Femur (tissue), 1 donor: ENCODE data around the gene HDAC10.
A peak's percentile ranks its signal among the peaks of the same experiment; 100 is the strongest.

ENCODE experiments used
- DNase-seq: peaks from one replicate; pipeline ENCODE4 v3.0.0-alpha.2; 2017

Gene HDAC10

GRCh38 chr22:50253046-50253915 lies 2.2 kb upstream of the HDAC10 start:
- no peak for DNase-seq

- peak; percentile 78 for DNase-seq
Measured at GRCh38 chr22:50252082-50253045, 1.3 kb upstream of the HDAC10 start.

- DNase-seq, result no peak
Measured at GRCh38 chr22:50251477-50252081, 514 bp upstream of the HDAC10 start.

- DNase-seq, result no peak
Measured at GRCh38 chr22:50250249-50250554, 863 bp downstream of the HDAC10 start.

GRCh38 chr22:50249341-50250248 lies 1.5 kb downstream of the HDAC10 start:
- DNase-seq, result no peak

- DNase-seq, result no peak
Measured at GRCh38 chr22:50248196-50249081, 2.6 kb downstream of the HDAC10 start.

- DNase-seq, result peak; percentile 52
Measured at GRCh38 chr22:50247748-50248147, 3.3 kb downstream of the HDAC10 start.

- no peak for DNase-seq
Measured at GRCh38 chr22:50246242-50247175, 4.6 kb downstream of the HDAC10 start.

- peak; percentile 26 for DNase-seq
Measured at GRCh38 chr22:50245214-50246072, 5.6 kb downstream of the HDAC10 start.

GRCh38 chr22:50244420-50245213 lies 6.4 kb downstream of the HDAC10 start, which contains the start of gene TUBGCP6:
Gene TUBGCP6 (minus strand): TSS chr22:50245023. CDS start chr22:50244459, 564 bp downstream.
- peak; percentile 96 for DNase-seq

- DNase-seq, result no peak
Measured at GRCh38 chr22:50243685-50244419, 7.2 kb downstream of the HDAC10 start.

GRCh38 chr22:50242406-50242949 lies 8.6 kb downstream of the HDAC10 start:
- DNase-seq, result no peak

- no peak for DNase-seq
Measured at GRCh38 chr22:50238755-50239154, 12.3 kb downstream of the HDAC10 start.

- DNase-seq, result no peak
Measured at GRCh38 chr22:50236731-50237409, 14.2 kb downstream of the HDAC10 start.

GRCh38 chr22:50233223-50233622 lies 17.8 kb downstream of the HDAC10 start:
- DNase-seq, result no peak

GRCh38 chr22:50232481-50233151 lies 18.4 kb downstream of the HDAC10 start:
- DNase-seq, result no peak
